PC-9 (cell line): Measurements from ENCODE around the gene ENTREP3.

ENCODE experiments used
- EZH2 ChIP-seq: fragments of 200-600 bp; sonication (generic); IDR thresholded peaks from 2 replicates; pipeline ENCODE4 v1.8.0; 2017; ENCODE audit warnings: antibody characterized with exemption, low read depth
- TF ChIP-seq, protein P1 (sequence below): fragments of 200-600 bp; sonication (generic); conservative IDR thresholded peaks from 2 replicates; pipeline ENCODE4 v1.6.1; 2017; ENCODE audit warnings: mixed run types, antibody characterized with exemption, mild to moderate bottlenecking, moderate library complexity

DNA sequence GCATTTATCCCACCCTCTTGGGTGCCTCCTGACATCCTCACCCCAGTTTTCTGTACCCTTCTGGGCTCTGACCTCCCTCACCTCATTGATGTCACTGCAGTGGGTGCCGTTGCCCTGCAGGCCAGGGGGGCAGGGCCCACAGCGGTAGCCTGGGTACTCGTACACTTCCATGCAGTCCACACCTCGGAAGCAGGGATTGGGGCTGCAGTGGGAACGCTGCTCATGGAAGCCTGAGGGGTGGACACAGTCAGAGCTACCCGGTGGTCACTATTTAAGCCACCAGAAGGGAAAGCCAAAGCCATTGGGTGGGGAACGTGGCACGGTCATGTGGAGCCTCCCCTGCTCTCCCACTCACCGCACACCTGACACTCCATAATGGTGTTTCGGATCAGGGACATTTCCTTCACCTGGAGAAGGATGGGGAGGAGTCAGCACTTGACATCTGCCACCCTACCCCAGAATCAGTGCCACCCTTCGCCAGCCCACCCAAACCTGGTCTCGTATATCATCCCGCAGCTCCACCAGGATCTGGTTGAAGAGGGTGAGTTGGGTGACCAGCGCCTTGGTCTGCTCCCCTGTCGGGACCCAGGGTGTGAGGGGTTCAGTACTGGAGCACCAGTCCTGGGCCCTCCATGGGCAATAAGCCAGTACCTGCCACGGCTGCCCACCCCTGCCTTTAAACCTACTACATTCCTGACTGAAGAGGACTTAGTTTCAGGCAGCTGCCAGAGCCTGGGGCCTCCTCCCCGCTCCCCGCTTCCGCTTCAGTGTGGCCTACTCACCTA is 52.4 kb downstream of the ENTREP3 start:
- TF ChIP-seq, protein P1, sequence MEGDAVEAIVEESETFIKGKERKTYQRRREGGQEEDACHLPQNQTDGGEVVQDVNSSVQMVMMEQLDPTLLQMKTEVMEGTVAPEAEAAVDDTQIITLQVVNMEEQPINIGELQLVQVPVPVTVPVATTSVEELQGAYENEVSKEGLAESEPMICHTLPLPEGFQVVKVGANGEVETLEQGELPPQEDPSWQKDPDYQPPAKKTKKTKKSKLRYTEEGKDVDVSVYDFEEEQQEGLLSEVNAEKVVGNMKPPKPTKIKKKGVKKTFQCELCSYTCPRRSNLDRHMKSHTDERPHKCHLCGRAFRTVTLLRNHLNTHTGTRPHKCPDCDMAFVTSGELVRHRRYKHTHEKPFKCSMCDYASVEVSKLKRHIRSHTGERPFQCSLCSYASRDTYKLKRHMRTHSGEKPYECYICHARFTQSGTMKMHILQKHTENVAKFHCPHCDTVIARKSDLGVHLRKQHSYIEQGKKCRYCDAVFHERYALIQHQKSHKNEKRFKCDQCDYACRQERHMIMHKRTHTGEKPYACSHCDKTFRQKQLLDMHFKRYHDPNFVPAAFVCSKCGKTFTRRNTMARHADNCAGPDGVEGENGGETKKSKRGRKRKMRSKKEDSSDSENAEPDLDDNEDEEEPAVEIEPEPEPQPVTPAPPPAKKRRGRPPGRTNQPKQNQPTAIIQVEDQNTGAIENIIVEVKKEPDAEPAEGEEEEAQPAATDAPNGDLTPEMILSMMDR: no peak
- no peak for TF ChIP-seq EZH2
